ENCODE results near the gene CTSH.

CTSH gene

GRCh38 chr15:78982736-78983135 is 37.9 kb upstream of the CTSH start:
- Histone ChIP-seq H3K9ac (no peak overlapping the region), H2AFZ (no peak overlapping the region)
- no peak for TF ChIP-seq CTCF (IDR thresholded peaks at IDR 0.05)

GRCh38 chr15:78981532-78982313 is 36.9 kb upstream of the CTSH start:
- H3K4me1 ChIP-seq, result no peaks in the 10 kb centered on the region
- no peak overlapping the region for H3K27ac ChIP-seq
- no peaks in the 10 kb centered on the region for H3K27me3 ChIP-seq (ENCODE audit: control insufficient read depth, insufficient read depth, low read length)
- H3K4me2 ChIP-seq (ENCODE audit: low read length), result no peak overlapping the region
- no peak for TF ChIP-seq CTCF (IDR thresholded peaks at IDR 0.05)
- H3K9ac ChIP-seq, result no peak overlapping the region
- H3K79me2 ChIP-seq, result no peaks in the 10 kb centered on the region
- no peak overlapping the region for H3K4me3 ChIP-seq (ENCODE audit: low read depth, low read length)
- H2AFZ ChIP-seq, result no peak overlapping the region
- H3K36me3 ChIP-seq (ENCODE audit: control insufficient read depth, insufficient read depth, low read length), result no peaks in the 10 kb centered on the region
- no peaks in the 10 kb centered on the region for H3K9me3 ChIP-seq (ENCODE audit: control insufficient read depth, low read length)

More at GRCh38 chr15:78982736-78983135, 37.9 kb upstream of the CTSH start:
- Histone ChIP-seq H3K4me3 (ENCODE audit: low read depth, low read length) (no peak overlapping the region), H3K27ac (no peak overlapping the region), H3K9me3 (ENCODE audit: control insufficient read depth, low read length) (no peaks in the 10 kb centered on the region), H3K27me3 (ENCODE audit: control insufficient read depth, insufficient read depth, low read length) (no peaks in the 10 kb centered on the region), H3K79me2 (no peaks in the 10 kb centered on the region), H3K36me3 (ENCODE audit: control insufficient read depth, insufficient read depth, low read length) (no peaks in the 10 kb centered on the region), H3K4me1 (no peaks in the 10 kb centered on the region), H3K4me2 (ENCODE audit: low read length) (no peak overlapping the region)

GRCh38 chr15:78979456-78980320 is 34.8 kb upstream of the CTSH start:
- peak; percentile 64 for TF ChIP-seq CTCF (IDR thresholded peaks at IDR 0.05)
- Histone ChIP-seq H3K4me1 (no peaks in the 10 kb centered on the region), H3K4me2 (ENCODE audit: low read length) (no peak overlapping the region), H3K36me3 (ENCODE audit: control insufficient read depth, insufficient read depth, low read length) (no peaks in the 10 kb centered on the region), H3K27ac (no peak overlapping the region), H3K79me2 (no peaks in the 10 kb centered on the region), H2AFZ (no peak overlapping the region), H3K9ac (no peak overlapping the region), H3K27me3 (ENCODE audit: control insufficient read depth, insufficient read depth, low read length) (no peaks in the 10 kb centered on the region), H3K4me3 (ENCODE audit: low read depth, low read length) (no peak overlapping the region), H3K9me3 (ENCODE audit: control insufficient read depth, low read length) (no peaks in the 10 kb centered on the region)

GRCh38 chr15:78978601-78979179 is 33.8 kb upstream of the CTSH start:
- no peak for TF ChIP-seq CTCF (IDR thresholded peaks at IDR 0.05)
- Histone ChIP-seq H3K27me3 (ENCODE audit: control insufficient read depth, insufficient read depth, low read length) (no peaks in the 10 kb centered on the region), H3K4me1 (no peaks in the 10 kb centered on the region), H3K4me3 (ENCODE audit: low read depth, low read length) (no peak overlapping the region), H3K9me3 (ENCODE audit: control insufficient read depth, low read length) (no peaks in the 10 kb centered on the region), H3K79me2 (no peaks in the 10 kb centered on the region), H3K9ac (no peak overlapping the region), H2AFZ (no peak overlapping the region), H3K27ac (no peak overlapping the region), H3K4me2 (ENCODE audit: low read length) (no peak overlapping the region), H3K36me3 (ENCODE audit: control insufficient read depth, insufficient read depth, low read length) (no peaks in the 10 kb centered on the region)
